ENCODE data around the gene COPB1.

- TF ChIP-seq CTCF (IDR thresholded peaks at IDR 0.05; ENCODE audit: borderline replicate concordance, extremely low read depth, low read length, poor library complexity, severe bottlenecking) (no peak), EZH2 (IDR thresholded peaks at IDR 0.05; ENCODE audit: borderline replicate concordance, low read depth, low read length, severe bottlenecking) (no peak)
Observed at GRCh38 chr11:14424096-14424495, 75.5 kb downstream of the COPB1 start.

Data from DND-41 (cell line).